Measurements from ENCODE around the gene UBE2D2. TPM values are rescaled to one million over a fixed set of nuclear protein-coding genes. Genes with fewer than 3 reads are reported as not detected.

UBE2D2 gene
- total RNA-seq, 1 experiment from 2014 or later: 193 TPM

DNA sequence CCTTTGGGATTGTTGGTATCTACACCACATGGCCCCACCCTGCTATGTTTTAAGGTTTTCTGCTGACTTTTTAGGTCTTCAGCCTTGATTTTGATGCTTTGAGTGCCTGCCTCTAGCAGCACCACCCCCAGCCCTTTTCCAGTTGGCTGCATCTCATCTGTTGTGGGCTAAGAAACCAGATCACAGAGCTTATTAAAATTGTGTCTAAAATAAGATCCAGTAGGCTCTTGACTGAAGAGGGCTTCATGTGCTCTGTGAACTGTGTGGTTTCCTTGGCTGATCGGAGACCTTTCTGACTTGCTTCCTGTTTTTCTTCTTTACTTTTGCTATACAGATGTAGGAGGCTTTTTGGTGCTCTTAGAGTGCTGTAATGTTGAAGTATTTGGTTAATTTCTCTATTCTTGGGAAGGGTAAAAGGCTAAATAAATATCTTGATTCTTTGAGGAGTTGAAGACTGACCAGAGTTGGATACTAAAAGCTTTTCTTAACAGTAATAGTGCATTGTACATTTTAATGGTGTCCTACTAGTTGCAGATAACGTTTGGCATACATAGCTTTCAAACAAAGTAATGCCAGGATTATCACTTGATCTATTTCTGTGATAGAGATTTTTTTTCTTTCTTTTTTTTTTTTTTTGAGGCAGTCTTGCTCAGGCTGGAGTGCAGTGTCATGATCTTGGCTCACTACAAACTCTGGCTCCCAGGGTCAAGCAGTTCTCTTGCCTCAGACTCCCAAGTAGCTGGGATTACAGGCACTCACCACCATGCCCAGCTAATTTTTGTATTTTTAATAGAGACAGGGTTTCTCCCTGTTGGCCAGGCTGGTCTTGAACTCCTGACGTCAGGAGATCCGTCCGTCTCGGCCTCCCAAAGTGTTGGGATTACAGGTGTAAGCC lies 4.5 kb downstream of the UBE2D2 start:
- H3K27me3 Mint-ChIP-seq (ENCODE audit: insufficient read depth, unreplicated experiment): no peaks in the 10 kb centered on the region
- intact Hi-C loops (cut with micrococcal nuclease; ENCODE audit: unreplicated experiment): no loop called here
- TF ChIP-seq, protein P1, sequence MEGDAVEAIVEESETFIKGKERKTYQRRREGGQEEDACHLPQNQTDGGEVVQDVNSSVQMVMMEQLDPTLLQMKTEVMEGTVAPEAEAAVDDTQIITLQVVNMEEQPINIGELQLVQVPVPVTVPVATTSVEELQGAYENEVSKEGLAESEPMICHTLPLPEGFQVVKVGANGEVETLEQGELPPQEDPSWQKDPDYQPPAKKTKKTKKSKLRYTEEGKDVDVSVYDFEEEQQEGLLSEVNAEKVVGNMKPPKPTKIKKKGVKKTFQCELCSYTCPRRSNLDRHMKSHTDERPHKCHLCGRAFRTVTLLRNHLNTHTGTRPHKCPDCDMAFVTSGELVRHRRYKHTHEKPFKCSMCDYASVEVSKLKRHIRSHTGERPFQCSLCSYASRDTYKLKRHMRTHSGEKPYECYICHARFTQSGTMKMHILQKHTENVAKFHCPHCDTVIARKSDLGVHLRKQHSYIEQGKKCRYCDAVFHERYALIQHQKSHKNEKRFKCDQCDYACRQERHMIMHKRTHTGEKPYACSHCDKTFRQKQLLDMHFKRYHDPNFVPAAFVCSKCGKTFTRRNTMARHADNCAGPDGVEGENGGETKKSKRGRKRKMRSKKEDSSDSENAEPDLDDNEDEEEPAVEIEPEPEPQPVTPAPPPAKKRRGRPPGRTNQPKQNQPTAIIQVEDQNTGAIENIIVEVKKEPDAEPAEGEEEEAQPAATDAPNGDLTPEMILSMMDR (IDR thresholded peaks at IDR 0.05; ENCODE audit: insufficient read depth in 1 of 2, low read depth in 1 of 2, low read length in 1 of 2, severe bottlenecking in 1 of 2, unreplicated experiment in 1 of 2): no peak
- no peak overlapping the region for H3K4me3 Mint-ChIP-seq (ENCODE audit: unreplicated experiment)
- Histone ChIP-seq H3K9me3 (no peaks in the 10 kb centered on the region), H3K27me3 (replicated peaks; ENCODE audit: control insufficient read depth, insufficient read depth, low read length) (no peaks in the 10 kb centered on the region), H3K4me3 (ENCODE audit: low read depth, low read length) (no peak overlapping the region), H3K36me3 (ENCODE audit: control insufficient read depth, insufficient read depth, low read length) (no peaks in the 10 kb centered on the region), H3K4me1 (0 out of 2 replicates have a peak, but pooled peaks cover 9% of the 10 kb centered on the region)
- H3K27ac Mint-ChIP-seq (ENCODE audit: unreplicated experiment): no peak overlapping the region
- CTCF ChIA-PET: interaction anchor here (1.5 kb wide), 1 partner anchor 9 kb away, joined by 4 read pairs; no protein-coding TSS in a partner anchor
- H3K36me3 Mint-ChIP-seq (ENCODE audit: insufficient read depth, unreplicated experiment): peaks cover 74% of the 10 kb centered on the region
- peaks cover 7% of the 10 kb centered on the region for H3K4me1 Mint-ChIP-seq (ENCODE audit: low read depth, unreplicated experiment)
- POLR2A ChIA-PET: interaction anchor here (0.5 to 0.7 kb wide), 2 partner anchors 56 to 390 kb away, joined by 3 read pairs; no protein-coding TSS in a partner anchor
- no peaks in the 10 kb centered on the region for H3K9me3 Mint-ChIP-seq (ENCODE audit: unreplicated experiment)
- BruUV-seq (replicated peaks): no TSS peak
- DNase-seq: no peak

DNA sequence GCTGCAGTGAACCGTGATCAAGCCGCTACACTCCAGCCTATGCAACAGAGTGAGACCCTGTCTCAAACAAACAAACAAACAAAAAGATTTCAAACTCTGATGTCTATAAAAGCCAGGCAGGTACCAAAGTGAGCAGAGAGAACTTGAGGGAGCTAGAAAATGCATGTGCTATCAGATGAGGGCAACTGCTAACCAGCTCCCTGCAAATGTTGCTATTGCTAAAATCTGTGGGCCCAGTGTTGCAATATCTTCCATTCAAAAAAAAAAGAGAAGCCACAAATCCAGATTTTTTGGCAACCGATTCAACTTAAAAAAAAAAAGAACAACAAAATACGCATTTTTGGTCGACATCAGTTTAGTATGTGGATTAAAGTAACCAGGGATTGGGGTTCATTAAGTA lies 5.5 kb downstream of the UBE2D2 start:
- Histone ChIP-seq H3K9me3 (no peaks in the 10 kb centered on the region), H3K36me3 (ENCODE audit: control insufficient read depth, insufficient read depth, low read length) (no peaks in the 10 kb centered on the region), H3K27me3 (replicated peaks; ENCODE audit: control insufficient read depth, insufficient read depth, low read length) (no peaks in the 10 kb centered on the region), H3K4me3 (ENCODE audit: low read depth, low read length) (no peak overlapping the region), H3K4me1 (0 out of 2 replicates have a peak, but pooled peaks cover 12% of the 10 kb centered on the region)
- ChIA-PET POLR2A (interaction anchor here (0.5 kb wide), 2 partner anchors 18 to 57 kb away, joined by 3 read pairs; no protein-coding TSS in a partner anchor), CTCF (interaction anchor here (1.5 kb wide), 1 partner anchor 8 kb away, joined by 4 read pairs; no protein-coding TSS in a partner anchor)
- Mint-ChIP-seq H3K27me3 (ENCODE audit: insufficient read depth, unreplicated experiment) (no peaks in the 10 kb centered on the region), H3K4me3 (ENCODE audit: unreplicated experiment) (no peak overlapping the region), H3K4me1 (ENCODE audit: low read depth, unreplicated experiment) (peaks cover 10% of the 10 kb centered on the region), H3K36me3 (ENCODE audit: insufficient read depth, unreplicated experiment) (peaks cover 64% of the 10 kb centered on the region), H3K27ac (ENCODE audit: unreplicated experiment) (no peak overlapping the region), H3K9me3 (ENCODE audit: unreplicated experiment) (no peaks in the 10 kb centered on the region)
- DNase-seq: no peak
- intact Hi-C loops (cut with micrococcal nuclease; ENCODE audit: unreplicated experiment): no loop called here
- TF ChIP-seq, protein P1 (IDR thresholded peaks at IDR 0.05; ENCODE audit: insufficient read depth in 1 of 2, low read depth in 1 of 2, low read length in 1 of 2, severe bottlenecking in 1 of 2, unreplicated experiment in 1 of 2): no peak
- no TSS peak for BruUV-seq (replicated peaks)

DNA sequence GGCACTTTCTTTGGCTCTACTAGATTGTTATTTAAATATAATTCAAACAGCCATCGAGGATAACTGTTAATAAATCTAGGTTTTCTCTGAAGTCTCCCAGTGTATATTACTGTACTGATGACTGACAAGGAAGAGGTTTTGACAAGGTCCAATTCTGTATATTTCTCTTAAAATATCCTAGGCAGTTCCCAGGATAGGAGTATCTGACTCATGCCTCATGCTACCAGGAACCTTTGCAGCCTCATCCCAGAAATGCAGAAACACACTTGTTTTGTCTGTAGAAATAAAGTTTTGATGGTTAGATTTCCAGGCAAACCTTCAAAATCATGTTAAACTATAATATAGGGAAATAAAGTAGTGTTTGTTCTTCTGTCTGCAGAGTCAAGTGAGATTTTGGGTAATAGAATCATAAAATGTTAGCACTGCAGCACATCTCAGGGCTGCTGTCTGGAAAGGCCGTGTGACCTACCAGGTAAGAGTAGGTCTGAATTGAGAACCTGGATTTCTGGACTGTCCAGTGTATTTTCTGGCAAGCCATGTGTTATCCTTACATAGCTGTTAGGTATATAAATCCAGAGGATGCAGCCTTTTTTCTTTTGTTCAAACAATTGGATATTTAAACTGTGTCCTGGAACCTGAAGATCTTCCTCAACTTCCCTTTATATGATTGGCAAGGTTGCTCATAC lies 8.3 kb downstream of the UBE2D2 start:
- Histone ChIP-seq H3K27me3 (replicated peaks; ENCODE audit: control insufficient read depth, insufficient read depth, low read length) (no peaks in the 10 kb centered on the region), H3K4me3 (ENCODE audit: low read depth, low read length) (no peak overlapping the region), H3K9me3 (no peaks in the 10 kb centered on the region), H3K36me3 (ENCODE audit: control insufficient read depth, insufficient read depth, low read length) (no peaks in the 10 kb centered on the region), H3K4me1 (0 out of 2 replicates have a peak, but pooled peaks cover 12% of the 10 kb centered on the region)
- no peak for DNase-seq
- Mint-ChIP-seq H3K4me3 (ENCODE audit: unreplicated experiment) (no peak overlapping the region), H3K36me3 (ENCODE audit: insufficient read depth, unreplicated experiment) (peaks cover 69% of the 10 kb centered on the region), H3K27ac (ENCODE audit: unreplicated experiment) (no peak overlapping the region), H3K9me3 (ENCODE audit: unreplicated experiment) (no peaks in the 10 kb centered on the region), H3K27me3 (ENCODE audit: insufficient read depth, unreplicated experiment) (no peaks in the 10 kb centered on the region), H3K4me1 (ENCODE audit: low read depth, unreplicated experiment) (peaks cover 12% of the 10 kb centered on the region)
- POLR2A ChIA-PET: no interaction called here
- intact Hi-C loops (cut with micrococcal nuclease; ENCODE audit: unreplicated experiment): no loop called here
- TF ChIP-seq, protein P1 (IDR thresholded peaks at IDR 0.05; ENCODE audit: insufficient read depth in 1 of 2, low read depth in 1 of 2, low read length in 1 of 2, severe bottlenecking in 1 of 2, unreplicated experiment in 1 of 2): no peak
- CTCF ChIA-PET: interaction anchor here (0.9 kb wide), 1 partner anchor 22 kb away, joined by 3 read pairs; no protein-coding TSS in a partner anchor
- no TSS peak for BruUV-seq (replicated peaks)
